B cell (primary cell): ENCODE measurements around the gene ABCA12. TPM values are rescaled to one million over a fixed set of nuclear protein-coding genes. Genes with fewer than 3 reads are reported as not detected.

ENCODE experiments used
- ATAC-seq: fragments of 200-7000 bp; cut with Tn5 transposase; one replicate; pipeline ENCODE4 v1.10.0; 2021; ENCODE audit warnings: low read depth, mild to moderate bottlenecking, moderate number of reproducible peaks, moderate library complexity
- CTCF ChIA-PET: fragments of 350-600 bp; sonication (Branson Sonifier 250); formaldehyde crosslinking; loops from one replicate; lab custom pipeline; 2021; ENCODE audit warnings: antibody characterized with exemption, inconsistent platforms; lab: Charles Lee
- POLR2A ChIA-PET: fragments of 350-600 bp; sonication (Branson Sonifier 250); formaldehyde crosslinking; loops from one replicate; lab custom pipeline; 2021; ENCODE audit warnings: antibody characterized with exemption; lab: Charles Lee
- DNase-seq: peaks from one replicate; pipeline ENCODE4 v3.0.0; 2013
- H2AFZ ChIP-seq: 2 replicates; pipeline ENCODE4 v1.6.1; 2012; ENCODE audit warnings: mild to moderate bottlenecking, low read depth, low read length; ENCODE audit not compliant: insufficient read depth, poor library complexity, severe bottlenecking
- H3K27ac ChIP-seq, 2 donors: 1 replicate in 1 of 2; 2 replicates in 1 of 2; pipeline ENCODE4 v1.5.1; 2012 to 2013; ENCODE audit warnings: low read length in 2 of 2, mild to moderate bottlenecking in 2 of 2, moderate library complexity in 1 of 2
- H3K27me3 ChIP-seq, 4 experiments: fragments of 200-600 bp in 1 of 4; sonication (generic) in 1 of 4; replicated peaks in 1 of 4; 1 replicate in 2 of 4; 2 replicates in 2 of 4; pipeline versions ENCODE4 v1.6.1 to v1.7.0; 2013 to 2016; ENCODE audit warnings: low read length in 3 of 4, mild to moderate bottlenecking in 2 of 4, mixed read lengths in 1 of 4, moderate library complexity in 1 of 4; ENCODE audit not compliant: insufficient read depth in 4 of 4, control insufficient read depth in 3 of 4; ENCODE audit errors: control extremely low read depth in 1 of 4
- H3K36me3 ChIP-seq, 2 experiments: replicated peaks in 1 of 2; 1 replicate in 1 of 2; 2 replicates in 1 of 2; pipeline versions ENCODE4 v1.6.1 to v1.7.1; 2013; ENCODE audit warnings: low read length in 1 of 2; ENCODE audit not compliant: insufficient read depth in 2 of 2, control insufficient read depth in 1 of 2; ENCODE audit errors: control extremely low read depth in 1 of 2, extremely low read depth in 1 of 2
- H3K4me1 ChIP-seq, 2 donors: fragments of 200-600 bp in 1 of 2; sonication (generic) in 1 of 2; 1 replicate in 1 of 2; 2 replicates in 1 of 2; pipeline versions ENCODE4 v1.5.1 to v1.6.1; 2013 to 2017; ENCODE audit warnings: low read length in 2 of 2; ENCODE audit not compliant: control insufficient read depth in 2 of 2, insufficient read depth in 2 of 2
- H3K4me2 ChIP-seq: replicated peaks from 2 replicates; pipeline ENCODE3; 2012; ENCODE audit warnings: mild to moderate bottlenecking, low read depth, low read length; ENCODE audit not compliant: poor library complexity, severe bottlenecking
- H3K4me3 ChIP-seq, 5 experiments: fragments of 200-600 bp in 1 of 5; sonication (generic) in 1 of 5; 1 replicate in 3 of 5; 2 replicates in 2 of 5; pipeline versions ENCODE4 v1.5.1 to v1.7.0; 2011 to 2016; ENCODE audit warnings: low read length in 4 of 5, mild to moderate bottlenecking in 4 of 5, low read depth in 2 of 5, control low read depth in 1 of 5, moderate library complexity in 1 of 5; ENCODE audit not compliant: insufficient read depth in 1 of 5; ENCODE audit errors: control extremely low read depth in 1 of 5, extremely low read depth in 1 of 5
- H3K79me2 ChIP-seq: fragments of 200-600 bp; sonication (generic); one replicate; pipeline ENCODE4 v1.6.0; 2016; ENCODE audit warnings: low read length; ENCODE audit not compliant: control insufficient read depth, insufficient read depth
- H3K9ac ChIP-seq: fragments of 200-600 bp; sonication (generic); 2 replicates; pipeline ENCODE4 v1.6.1; 2017; ENCODE audit warnings: mild to moderate bottlenecking, low read length, moderate library complexity
- H3K9me3 ChIP-seq, 3 donors: one replicate each; pipeline versions ENCODE4 v1.6.1 to v1.7.1; 2013; ENCODE audit warnings: low read length in 2 of 3; ENCODE audit not compliant: control insufficient read depth in 2 of 3, insufficient read depth in 1 of 3; ENCODE audit errors: control extremely low read depth in 1 of 3
- H4K20me1 ChIP-seq: 2 replicates; pipeline ENCODE4 v1.6.0; 2012; ENCODE audit warnings: mild to moderate bottlenecking, low read length; ENCODE audit not compliant: insufficient read depth, control insufficient read depth, poor library complexity, severe bottlenecking
- H3K27ac Mint-ChIP-seq: one replicate; pipeline ENCODE4 v1.8.0; 2021; ENCODE audit warnings: mixed read lengths
- H3K27me3 Mint-ChIP-seq: one replicate; pipeline ENCODE4 v1.8.0; 2021; ENCODE audit warnings: mixed read lengths
- H3K4me1 Mint-ChIP-seq: one replicate; pipeline ENCODE4 v1.8.0; 2021; ENCODE audit warnings: mixed read lengths
- H3K4me3 Mint-ChIP-seq: one replicate; pipeline ENCODE4 v1.8.0; 2021; ENCODE audit warnings: mixed read lengths
- H3K9me3 Mint-ChIP-seq: one replicate; pipeline ENCODE4 v1.8.0; 2022; ENCODE audit warnings: mixed read lengths; ENCODE audit not compliant: insufficient read depth
- EZH2 ChIP-seq: IDR thresholded peaks from 2 replicates; pipeline ENCODE4 v1.6.1; 2012; ENCODE audit warnings: borderline replicate concordance, low read depth, mild to moderate bottlenecking, moderate library complexity, low read length; ENCODE audit not compliant: insufficient read depth, poor library complexity, severe bottlenecking
- WGBS: methylation state at CpG from one replicate; pipeline ENCODE4 v1.1.5; 2013; ENCODE audit warnings: missing lambda C conversion rate; ENCODE audit not compliant: insufficient coverage; 5-methylcytosine and 5-hydroxymethylcytosine counted together
- intact Hi-C: fragments of 100-400 bp; cut with micrococcal nuclease; formaldehyde crosslinking; loops from one replicate; pipeline ENCODE4 v1.10.0; 2022
- polyA plus RNA-seq: library from polyadenylated mRNA; depleted of rRNA; stranded (reverse); fragments of >200 nt; gene quantifications from 2 replicates; pipeline ENCODE4 v1.2.3, GENCODE V29; 2012
- total RNA-seq, 2 donors: library from RNA; stranded (reverse); fragments of 120-200 nt in 1 of 2; gene quantifications; 1 replicate in 1 of 2; 2 replicates in 1 of 2; pipeline versions ENCODE4 v1.2.3 to v1.2.4, GENCODE V29; 2013 to 2022
- TF ChIP-seq, protein P1 (sequence below): fragments of 200-600 bp; IDR thresholded peaks from one replicate; pipeline ENCODE4 v1.8.0; 2022; ENCODE audit warnings: antibody characterized with exemption, mild to moderate bottlenecking

The ABCA12 gene
- total and polyA plus RNA-seq, 2 donors (not counting 1 experiment from before 2014, with no cell fraction given) = not detected

DNA sequence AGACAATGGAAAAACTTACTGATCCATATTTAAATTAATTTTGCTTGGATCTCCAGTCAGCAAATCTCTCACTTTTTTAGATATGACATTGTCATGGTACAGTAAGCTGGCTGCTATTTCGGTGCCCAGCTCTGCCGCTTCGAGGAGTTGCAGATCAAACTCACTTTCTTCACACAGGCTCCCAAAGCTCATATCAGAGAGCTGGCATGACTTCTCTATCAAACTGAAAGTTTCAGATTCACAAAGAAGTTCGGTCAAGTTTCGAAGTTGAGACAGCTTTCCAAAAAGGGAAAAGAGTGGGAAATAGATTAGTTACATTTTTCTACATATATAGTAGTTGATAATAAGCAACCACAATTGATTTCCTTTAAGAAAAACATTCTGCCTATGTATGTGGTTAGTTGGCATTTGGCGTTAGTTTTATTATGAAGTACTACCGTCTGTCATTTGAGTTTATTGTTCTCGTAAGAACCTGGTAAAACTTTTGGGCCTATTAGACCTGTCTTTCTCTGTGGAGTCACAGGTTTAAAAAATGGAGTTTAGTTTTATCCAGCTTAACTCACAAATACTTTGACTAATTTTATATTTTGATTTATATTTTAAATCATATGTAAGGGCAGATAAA, 118.8 kb downstream of the ABCA12 start:
- no peak overlapping the region for H3K27ac ChIP-seq
- no peak overlapping the region for H3K4me2 ChIP-seq
- Mint-ChIP-seq H3K27me3 (no peaks in the 10 kb centered on the region), H3K9me3 (no peaks in the 10 kb centered on the region), H3K27ac (no peak overlapping the region), H3K4me1 (peaks cover 2% of the 10 kb centered on the region), H3K4me3 (peak overlapping the region; percentile 46)
- TF ChIP-seq, protein P1, sequence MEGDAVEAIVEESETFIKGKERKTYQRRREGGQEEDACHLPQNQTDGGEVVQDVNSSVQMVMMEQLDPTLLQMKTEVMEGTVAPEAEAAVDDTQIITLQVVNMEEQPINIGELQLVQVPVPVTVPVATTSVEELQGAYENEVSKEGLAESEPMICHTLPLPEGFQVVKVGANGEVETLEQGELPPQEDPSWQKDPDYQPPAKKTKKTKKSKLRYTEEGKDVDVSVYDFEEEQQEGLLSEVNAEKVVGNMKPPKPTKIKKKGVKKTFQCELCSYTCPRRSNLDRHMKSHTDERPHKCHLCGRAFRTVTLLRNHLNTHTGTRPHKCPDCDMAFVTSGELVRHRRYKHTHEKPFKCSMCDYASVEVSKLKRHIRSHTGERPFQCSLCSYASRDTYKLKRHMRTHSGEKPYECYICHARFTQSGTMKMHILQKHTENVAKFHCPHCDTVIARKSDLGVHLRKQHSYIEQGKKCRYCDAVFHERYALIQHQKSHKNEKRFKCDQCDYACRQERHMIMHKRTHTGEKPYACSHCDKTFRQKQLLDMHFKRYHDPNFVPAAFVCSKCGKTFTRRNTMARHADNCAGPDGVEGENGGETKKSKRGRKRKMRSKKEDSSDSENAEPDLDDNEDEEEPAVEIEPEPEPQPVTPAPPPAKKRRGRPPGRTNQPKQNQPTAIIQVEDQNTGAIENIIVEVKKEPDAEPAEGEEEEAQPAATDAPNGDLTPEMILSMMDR = no peak
- no peak for TF ChIP-seq EZH2
- no peaks in the 10 kb centered on the region for H4K20me1 ChIP-seq
- ChIA-PET POLR2A (no interaction called here), CTCF (no interaction called here)
- no peaks in the 10 kb centered on the region for H3K27me3 ChIP-seq
- ATAC-seq (no peak), DNase-seq (no peak)
- 73% methylated on average over 2 of the region's 8 CpGs for WGBS
- H3K9ac ChIP-seq = no peak overlapping the region
- no peaks in the 10 kb centered on the region for H3K36me3 ChIP-seq
- H3K9me3 ChIP-seq = no peaks in the 10 kb centered on the region
- H2AFZ ChIP-seq = no peak overlapping the region
- no peaks in the 10 kb centered on the region for H3K79me2 ChIP-seq
- no peak overlapping the region for H3K4me3 ChIP-seq
- intact Hi-C loops = no loop called here
- no peaks in the 10 kb centered on the region for H3K4me1 ChIP-seq

DNA sequence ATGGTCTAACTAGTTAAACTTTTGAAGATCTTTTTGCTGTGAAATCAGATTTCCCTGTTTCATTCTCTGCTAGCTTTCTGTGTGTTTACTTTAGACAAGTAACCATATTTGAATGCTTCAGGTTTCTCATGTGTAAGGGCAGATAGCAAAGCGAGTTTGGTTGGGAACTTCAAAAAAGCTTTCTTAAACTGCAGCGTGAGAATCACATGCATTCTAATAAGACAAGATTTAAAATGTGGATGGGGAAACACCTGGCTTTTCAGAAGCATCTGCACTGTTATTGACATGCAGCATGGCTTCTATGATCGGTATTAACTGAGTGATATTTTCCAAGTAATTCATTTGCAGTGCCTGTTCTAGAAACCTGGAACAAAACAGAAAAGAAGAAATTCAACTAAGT, 119.3 kb downstream of the ABCA12 start:
- POLR2A ChIA-PET = no interaction called here
- no peaks in the 10 kb centered on the region for H3K79me2 ChIP-seq
- H3K27ac ChIP-seq = no peak overlapping the region
- CTCF ChIA-PET = no interaction called here
- TF ChIP-seq EZH2 = no peak
- TF ChIP-seq, protein P1 = no peak
- WGBS = no CpG with 5 or more reads among the region's 3 CpGs
- Mint-ChIP-seq H3K9me3 (no peaks in the 10 kb centered on the region), H3K4me1 (peaks cover 2% of the 10 kb centered on the region), H3K27me3 (no peaks in the 10 kb centered on the region), H3K4me3 (no peak overlapping the region), H3K27ac (no peak overlapping the region)
- intact Hi-C loops = no loop called here
- H3K4me1 ChIP-seq = no peaks in the 10 kb centered on the region
- DNase-seq (no peak), ATAC-seq (no peak)
- no peak overlapping the region for H3K4me2 ChIP-seq
- H3K9ac ChIP-seq = no peak overlapping the region
- H3K9me3 ChIP-seq = no peaks in the 10 kb centered on the region
- no peaks in the 10 kb centered on the region for H3K27me3 ChIP-seq
- no peaks in the 10 kb centered on the region for H4K20me1 ChIP-seq
- H2AFZ ChIP-seq = no peak overlapping the region
- H3K36me3 ChIP-seq = no peaks in the 10 kb centered on the region
- H3K4me3 ChIP-seq = no peak overlapping the region
